ENCODE results near the gene KDM4C.
"Not testable (repeated sequence)": the region's sequence is repeated elsewhere in the genome, so short reads cannot be mapped to it uniquely, and the experiment has no call there.

The KDM4C gene

GRCh38 chr9:6716766-6717165 lies 41.0 kb upstream of the KDM4C start:
- peak; percentile 33 for DNase-seq (ENCODE audit: low read depth)
- no peak for TF ChIP-seq CTCF (IDR thresholded peaks at IDR 0.05; ENCODE audit: insufficient read depth, low read depth, low read length, missing control alignments)
- peak overlapping the region; percentile 80 for H3K4me3 ChIP-seq (ENCODE audit: low read depth, low read length)

GRCh38 chr9:6723881-6724420 lies 33.8 kb upstream of the KDM4C start:
- DNase-seq (ENCODE audit: low read depth) = no peak
- no peak for TF ChIP-seq CTCF (IDR thresholded peaks at IDR 0.05; ENCODE audit: insufficient read depth, low read depth, low read length, missing control alignments)
- no peak overlapping the region for H3K4me3 ChIP-seq (ENCODE audit: low read depth, low read length)

- no peak overlapping the region for H3K4me3 ChIP-seq (ENCODE audit: low read depth, low read length)
- no peak for DNase-seq (ENCODE audit: low read depth)
- no peak for TF ChIP-seq CTCF (IDR thresholded peaks at IDR 0.05; ENCODE audit: insufficient read depth, low read depth, low read length, missing control alignments)
Measured at GRCh38 chr9:6733257-6733656, 24.5 kb upstream of the KDM4C start.

GRCh38 chr9:6733831-6734230 lies 23.9 kb upstream of the KDM4C start:
- no peak overlapping the region for H3K4me3 ChIP-seq (ENCODE audit: low read depth, low read length)
- no peak for DNase-seq (ENCODE audit: low read depth)
- TF ChIP-seq CTCF (IDR thresholded peaks at IDR 0.05; ENCODE audit: insufficient read depth, low read depth, low read length, missing control alignments) = no peak

- DNase-seq (ENCODE audit: low read depth) = no peak
- no peak for TF ChIP-seq CTCF (IDR thresholded peaks at IDR 0.05; ENCODE audit: insufficient read depth, low read depth, low read length, missing control alignments)
- H3K4me3 ChIP-seq (ENCODE audit: low read depth, low read length) = no peak overlapping the region
Measured at GRCh38 chr9:6735422-6735821, 22.4 kb upstream of the KDM4C start.

GRCh38 chr9:6739218-6739617 lies 18.6 kb upstream of the KDM4C start:
- H3K4me3 ChIP-seq (ENCODE audit: low read depth, low read length) = no peak overlapping the region
- peak; percentile 4 for TF ChIP-seq CTCF (IDR thresholded peaks at IDR 0.05; ENCODE audit: insufficient read depth, low read depth, low read length, missing control alignments)
- DNase-seq (ENCODE audit: low read depth) = peak; percentile 34

GRCh38 chr9:6748861-6749260 lies 8.9 kb upstream of the KDM4C start:
- H3K4me3 ChIP-seq (ENCODE audit: low read depth, low read length); DNase-seq (ENCODE audit: low read depth): not testable (repeated sequence)

- not testable (repeated sequence) for H3K4me3 ChIP-seq (ENCODE audit: low read depth, low read length); DNase-seq (ENCODE audit: low read depth)
Measured at GRCh38 chr9:6754861-6755260, 2.9 kb upstream of the KDM4C start.
